GM21423 (cell line): ENCODE measurements around the gene VSTM4.

ENCODE experiments used
- ATAC-seq: cut with Tn5 transposase; IDR thresholded peaks from one replicate; pipeline ENCODE4 v1.9.1; 2021; ENCODE audit warnings: mild to moderate bottlenecking, moderate library complexity; ENCODE audit not compliant: unreplicated experiment

VSTM4 gene

GRCh38 chr10:49052069-49052468 lies 63.3 kb downstream of the VSTM4 start:
- no peak for ATAC-seq

- ATAC-seq: no peak
Observed at GRCh38 chr10:49050906-49051305, 64.4 kb downstream of the VSTM4 start.

GRCh38 chr10:49050366-49050765 lies 65.0 kb downstream of the VSTM4 start:
- no peak for ATAC-seq

GRCh38 chr10:49049660-49050059 lies 65.7 kb downstream of the VSTM4 start:
- ATAC-seq: no peak

- no peak for ATAC-seq
Observed at GRCh38 chr10:49047128-49047639, 68.1 kb downstream of the VSTM4 start.

- ATAC-seq: no peak
Observed at GRCh38 chr10:49044293-49045193, 70.8 kb downstream of the VSTM4 start.

GRCh38 chr10:49040601-49041000 lies 74.7 kb downstream of the VSTM4 start:
- ATAC-seq: no peak

GRCh38 chr10:49039409-49039808 lies 75.9 kb downstream of the VSTM4 start:
- ATAC-seq: no peak

- ATAC-seq: no peak
Observed at GRCh38 chr10:49038711-49039110, 76.6 kb downstream of the VSTM4 start.

- ATAC-seq: no peak
Observed at GRCh38 chr10:49037187-49037586, 78.1 kb downstream of the VSTM4 start.

- no peak for ATAC-seq
Observed at GRCh38 chr10:49036638-49037037, 78.7 kb downstream of the VSTM4 start.

- no peak for ATAC-seq
Observed at GRCh38 chr10:49035920-49036319, 79.4 kb downstream of the VSTM4 start.

GRCh38 chr10:49034925-49035324 lies 80.4 kb downstream of the VSTM4 start:
- ATAC-seq: no peak

- no peak for ATAC-seq
Observed at GRCh38 chr10:49033939-49034338, 81.4 kb downstream of the VSTM4 start.

GRCh38 chr10:49029666-49030065 lies 85.7 kb downstream of the VSTM4 start:
- no peak for ATAC-seq

GRCh38 chr10:49028639-49029038 lies 86.7 kb downstream of the VSTM4 start:
- no peak for ATAC-seq

GRCh38 chr10:49025347-49025983 lies 89.9 kb downstream of the VSTM4 start:
- ATAC-seq: no peak

- no peak for ATAC-seq
Observed at GRCh38 chr10:49024484-49024883, 90.8 kb downstream of the VSTM4 start.

- no peak for ATAC-seq
Observed at GRCh38 chr10:49023752-49024151, 91.6 kb downstream of the VSTM4 start.

GRCh38 chr10:49023071-49023470 lies 92.3 kb downstream of the VSTM4 start:
- no peak for ATAC-seq

GRCh38 chr10:49021685-49022084 lies 93.6 kb downstream of the VSTM4 start:
- no peak for ATAC-seq

GRCh38 chr10:49015700-49016099 lies 99.6 kb downstream of the VSTM4 start:
- ATAC-seq: no peak
